ENCODE data around the gene MAVS.
"Not testable (repeated sequence)": the region's sequence is repeated elsewhere in the genome, so short reads cannot be mapped to it uniquely, and the experiment has no call there.

The MAVS gene

DNA sequence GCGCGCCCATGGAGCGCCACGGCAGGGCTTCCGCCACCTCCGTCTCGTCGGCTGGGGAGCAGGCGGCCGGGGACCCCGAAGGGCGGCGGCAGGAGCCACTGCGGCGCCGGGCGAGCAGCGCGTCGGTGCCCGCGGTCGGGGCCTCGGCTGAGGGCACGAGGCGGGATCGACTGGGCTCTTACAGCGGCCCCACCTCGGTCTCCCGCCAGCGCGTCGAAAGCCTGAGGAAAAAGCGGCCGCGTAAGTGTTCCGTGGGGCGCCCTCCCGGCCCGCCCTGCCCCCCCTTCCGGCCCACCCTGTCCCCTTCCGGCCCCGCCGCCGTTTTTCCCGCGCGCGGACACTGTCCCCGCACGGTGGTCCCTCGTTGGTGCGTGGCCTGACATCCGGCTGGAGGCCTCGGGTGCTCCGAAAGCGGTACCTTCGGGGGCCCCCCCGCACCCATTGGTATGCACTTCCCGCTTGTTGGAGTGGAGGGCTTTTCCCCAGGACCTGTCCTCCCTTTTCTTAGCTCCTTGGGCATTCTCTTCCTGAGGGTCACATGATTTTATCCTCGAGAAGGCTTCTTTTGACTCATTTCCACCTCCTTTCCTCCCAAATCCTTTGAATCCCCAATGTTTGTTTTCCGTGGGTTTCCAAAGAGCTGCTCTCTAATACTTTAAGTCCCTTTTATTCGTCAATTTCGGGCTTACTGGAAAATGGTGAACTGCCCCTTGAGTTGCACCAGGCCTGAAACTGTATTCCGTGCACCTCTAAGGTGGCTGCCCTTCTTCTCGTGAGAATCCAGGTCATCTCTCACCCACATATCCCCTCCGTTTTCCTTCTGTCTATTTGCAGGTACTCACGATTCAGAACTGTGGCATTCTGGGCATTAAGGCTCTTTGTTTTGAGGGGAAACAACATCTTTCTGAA is 43.1 kb downstream of the MAVS start:
- no peak for DNase-seq

- no peak for DNase-seq
Observed at GRCh38 chr20:3890398-3890751, 43.7 kb downstream of the MAVS start.

DNA sequence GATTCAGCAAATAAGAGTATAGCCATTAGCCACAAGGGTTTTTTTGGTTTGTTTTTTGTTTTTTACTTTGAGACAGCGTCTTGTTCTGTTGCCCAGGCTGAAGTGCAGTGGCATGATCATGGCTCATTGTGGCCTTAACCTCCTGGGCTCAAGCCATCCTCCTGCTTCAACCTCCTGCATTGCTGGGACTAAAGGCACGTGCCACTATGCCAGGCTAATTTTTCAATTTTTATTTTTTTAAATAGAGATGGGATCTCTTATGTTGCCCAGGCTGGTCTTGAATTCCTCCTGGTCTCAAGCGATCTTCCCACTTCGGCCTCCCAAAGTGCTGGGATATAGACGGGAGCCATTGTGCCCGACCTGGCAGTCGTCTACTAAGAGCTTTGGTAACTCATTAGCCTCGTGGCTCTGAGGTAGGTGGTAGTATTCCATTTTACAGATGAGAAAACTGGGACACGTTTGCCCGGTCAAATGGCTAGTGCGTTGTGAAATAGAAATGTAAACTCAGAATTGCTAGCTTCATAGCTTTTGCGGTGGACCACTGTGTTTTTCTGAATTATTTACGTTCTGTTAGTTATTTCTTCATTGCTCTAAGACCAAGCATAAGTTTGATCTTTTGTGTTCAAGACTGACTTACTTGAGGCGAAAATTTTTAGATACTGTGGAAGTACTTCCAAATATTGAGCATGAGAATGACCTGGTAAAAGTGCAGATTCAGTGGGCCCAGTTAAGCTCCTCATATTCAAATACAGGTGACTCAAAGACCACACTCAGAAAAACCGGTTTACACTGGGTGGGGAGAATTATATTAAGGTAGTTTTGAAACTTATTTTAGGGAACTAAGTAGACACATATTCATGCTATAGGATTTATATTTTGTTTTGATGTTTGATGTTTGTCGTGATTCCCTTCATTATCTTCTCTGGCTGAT is 44.6 kb downstream of the MAVS start:
- no peak for DNase-seq

DNA sequence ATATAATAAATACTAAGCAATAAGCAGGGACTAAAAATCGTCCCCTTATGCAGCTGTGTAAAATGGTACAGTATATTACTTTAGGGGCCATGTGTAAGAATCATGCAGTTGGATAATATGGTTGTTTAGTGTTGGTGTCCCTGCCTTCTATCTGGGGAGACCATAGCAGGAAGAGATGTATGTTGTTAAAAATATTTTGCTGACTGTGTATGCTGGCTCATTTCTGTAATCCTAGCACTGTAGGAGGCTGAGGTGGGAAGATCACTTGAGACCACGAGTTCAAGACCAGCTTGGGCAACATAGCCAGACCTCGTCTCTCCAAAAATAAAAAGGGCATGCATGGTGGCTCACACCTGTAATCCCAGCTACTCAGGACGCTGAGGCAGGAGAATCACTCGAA is 48.2 kb downstream of the MAVS start:
- DNase-seq: no peak

DNA sequence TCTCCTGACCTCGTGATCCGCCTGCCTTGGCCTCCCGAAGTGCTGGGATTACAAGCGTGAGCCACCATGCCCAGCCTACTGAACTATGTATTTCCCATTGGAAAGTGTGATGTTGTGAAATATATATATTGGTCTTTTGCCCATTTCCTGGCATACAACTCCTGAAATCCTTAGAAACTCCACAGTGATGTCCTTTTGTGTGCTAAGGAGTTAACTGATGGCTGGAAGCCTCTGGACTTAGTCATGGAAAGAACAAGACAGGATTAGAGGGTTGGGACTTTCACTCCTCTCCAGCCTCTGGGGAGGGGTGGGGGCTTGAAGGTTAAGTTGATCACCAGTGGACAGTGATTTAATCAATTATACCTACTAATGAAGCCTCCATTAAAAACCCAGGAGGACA is 49.7 kb downstream of the MAVS start:
- DNase-seq: no peak

GRCh38 chr20:3896853-3897583 is 50.4 kb downstream of the MAVS start:
- no peak for DNase-seq

DNA sequence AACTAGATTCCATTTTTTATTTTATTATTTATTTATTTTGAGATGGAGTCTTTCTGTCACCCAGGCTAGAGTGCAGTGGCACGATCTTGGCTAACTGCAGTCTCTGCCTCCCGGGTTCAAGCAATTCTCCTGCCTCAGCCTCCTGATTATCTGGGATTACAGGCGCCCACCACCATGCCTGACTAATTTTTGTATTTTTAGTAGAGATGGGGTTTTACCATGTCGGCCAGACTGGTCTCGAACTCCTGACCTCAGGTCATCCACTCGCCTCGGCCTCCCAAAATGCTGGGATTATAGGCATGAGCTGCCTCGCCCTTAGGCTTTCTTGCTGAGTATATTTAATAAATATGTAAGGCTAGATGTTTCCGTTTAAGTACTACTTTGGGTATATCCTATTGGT is 51.5 kb downstream of the MAVS start:
- not testable (repeated sequence) for DNase-seq

- no peak for DNase-seq
Observed at GRCh38 chr20:3898639-3899038, 52.0 kb downstream of the MAVS start.

GRCh38 chr20:3900187-3900604 is 53.6 kb downstream of the MAVS start:
- DNase-seq: no peak

GRCh38 chr20:3901028-3901705 is 54.5 kb downstream of the MAVS start:
- no peak for DNase-seq

- DNase-seq: no peak
Observed at GRCh38 chr20:3901706-3902440, 55.2 kb downstream of the MAVS start.

GRCh38 chr20:3902446-3902845 is 55.8 kb downstream of the MAVS start:
- DNase-seq: no peak

DNA sequence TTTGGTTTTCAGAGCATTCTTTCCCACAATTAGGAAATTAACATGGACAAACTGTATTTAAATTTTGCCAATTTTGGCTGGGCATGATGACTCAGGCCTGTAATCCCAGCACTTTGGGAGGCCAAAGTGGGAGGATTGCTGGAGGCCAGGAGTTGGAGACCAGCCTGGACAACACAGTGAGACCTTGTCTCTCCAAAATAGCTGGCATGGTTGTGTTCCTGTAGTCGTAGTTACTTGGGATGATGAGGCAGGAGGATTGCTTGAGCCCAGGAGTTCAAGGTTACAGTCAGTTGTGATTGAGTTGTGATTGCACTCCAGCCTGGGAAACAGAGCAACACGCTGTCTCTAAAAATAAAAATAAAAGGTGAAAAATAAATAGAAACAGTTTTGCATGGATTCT is 57.6 kb downstream of the MAVS start:
- no peak for DNase-seq

- DNase-seq: no peak
Observed at GRCh38 chr20:3904857-3905256, 58.2 kb downstream of the MAVS start.

GRCh38 chr20:3906744-3907721 is 60.4 kb downstream of the MAVS start:
- DNase-seq: not testable (repeated sequence)

GRCh38 chr20:3908667-3909066 is 62.0 kb downstream of the MAVS start:
- no peak for DNase-seq

GRCh38 chr20:3909952-3910366 is 63.3 kb downstream of the MAVS start:
- no peak for DNase-seq

GRCh38 chr20:3910853-3911252 is 64.2 kb downstream of the MAVS start:
- no peak for DNase-seq

- peak; percentile 66 for DNase-seq
Observed at GRCh38 chr20:3911956-3912355, 65.3 kb downstream of the MAVS start.

- no peak for DNase-seq
Observed at GRCh38 chr20:3914446-3914845, 67.8 kb downstream of the MAVS start.

GRCh38 chr20:3915691-3916090 is 69.1 kb downstream of the MAVS start:
- no peak for DNase-seq

Measured in NCI-H1417 treated with DMSO at 0.1 percent for 48 hours (cell line).